H7 (cell line): ENCODE results near the gene BMPR2. TPM values are rescaled to one million over a fixed set of nuclear protein-coding genes. Genes with fewer than 3 reads are reported as not detected.
"Not testable (repeated sequence)": the region's sequence is repeated elsewhere in the genome, so short reads cannot be mapped to it uniquely, and the experiment has no call there.

Experiments
- DNase-seq: peaks from one replicate; pipeline ENCODE4 v3.0.0; 2012
- H3K27me3 ChIP-seq: 2 replicates; pipeline ENCODE4 v1.6.0; 2011; ENCODE audit warnings: mild to moderate bottlenecking, low read length; ENCODE audit not compliant: control insufficient read depth, insufficient read depth
- H3K36me3 ChIP-seq: replicated peaks from 2 replicates; pipeline ENCODE4 v1.5.1; 2011; ENCODE audit warnings: low read length; ENCODE audit not compliant: control insufficient read depth, insufficient read depth
- H3K4me3 ChIP-seq: 2 replicates; pipeline ENCODE4 v1.5.1; 2011; ENCODE audit warnings: low read depth, mild to moderate bottlenecking, control low read depth, low read length, moderate library complexity; ENCODE audit not compliant: insufficient read depth
- total RNA-seq: library from RNA; depleted of rRNA; stranded (reverse); fragments of >200 nt; shearing (Covaris generic); gene quantifications from 2 replicates; pipeline ENCODE4 v1.2.3, GENCODE V29; 2014

BMPR2 gene
- total RNA-seq, 1 experiment from 2014 or later, result 10.3 TPM

- not testable (repeated sequence) for H3K27me3 ChIP-seq, DNase-seq, H3K36me3 ChIP-seq
- peak overlapping the region; percentile 93 for H3K4me3 ChIP-seq
These were observed 1.7 kb upstream of the BMPR2 start for GRCh38 chr2:202374383-202374782.

- DNase-seq, result peak; percentile 60
- H3K4me3 ChIP-seq, result peak overlapping the region; percentile 93
These were observed 1.0 kb upstream of the BMPR2 start for GRCh38 chr2:202375033-202375608.

GRCh38 chr2:202376460-202377206 lies 506 bp downstream of the BMPR2 start:
- Histone ChIP-seq H3K27me3 (no peaks in the 10 kb centered on the region), H3K36me3 (no peaks in the 10 kb centered on the region), H3K4me3 (peak overlapping the region; percentile 93)
- DNase-seq, result peak; percentile 77

More at GRCh38 chr2:202375033-202375608, 1.0 kb upstream of the BMPR2 start:
- Histone ChIP-seq H3K36me3 (no peaks in the 10 kb centered on the region), H3K27me3 (no peaks in the 10 kb centered on the region)

GRCh38 chr2:202377207-202377761 lies 1.2 kb downstream of the BMPR2 start:
- H3K4me3 ChIP-seq, result peak overlapping the region; percentile 93
- peak; percentile 74 for DNase-seq
- H3K27me3 ChIP-seq, result no peaks in the 10 kb centered on the region
- no peaks in the 10 kb centered on the region for H3K36me3 ChIP-seq

- no peaks in the 10 kb centered on the region for H3K36me3 ChIP-seq
- peak overlapping the region; percentile 93 for H3K4me3 ChIP-seq
- DNase-seq, result no peak
- H3K27me3 ChIP-seq, result no peaks in the 10 kb centered on the region
These were observed 1.9 kb downstream of the BMPR2 start for GRCh38 chr2:202378001-202378400.

DNA sequence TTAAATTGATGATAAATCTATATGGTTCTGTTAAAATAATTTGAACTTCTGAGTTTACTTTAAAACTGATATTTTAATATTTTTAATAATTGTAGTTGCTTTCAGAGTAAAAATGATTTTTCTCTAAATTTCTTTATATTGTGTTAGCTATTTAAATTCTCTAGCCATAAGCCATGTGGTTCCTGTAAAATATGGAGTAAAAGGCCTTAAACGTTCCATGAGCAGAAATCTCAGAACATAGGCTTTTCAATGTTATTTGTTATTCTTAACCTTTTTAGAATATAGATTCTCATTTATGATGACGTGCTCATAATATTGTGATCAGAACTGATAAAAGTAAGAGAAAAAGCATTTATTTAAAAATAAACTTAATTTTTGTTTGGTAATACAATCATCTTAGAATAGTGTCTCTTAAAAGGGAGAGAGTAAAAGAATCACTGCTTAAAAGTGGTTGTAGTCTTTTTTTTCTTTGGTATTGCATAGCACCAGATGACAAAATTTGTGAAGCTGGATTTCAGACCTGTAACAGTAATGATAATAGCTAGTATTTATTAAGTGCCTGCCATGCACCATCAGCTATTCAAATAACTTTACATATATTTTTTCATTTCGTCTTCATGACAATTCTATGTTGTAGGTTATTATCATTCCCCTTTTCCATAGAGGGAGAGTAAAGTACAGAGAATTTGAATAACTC lies 2.7 kb downstream of the BMPR2 start:
- H3K27me3 ChIP-seq, result no peaks in the 10 kb centered on the region
- H3K36me3 ChIP-seq, result no peaks in the 10 kb centered on the region
- DNase-seq, result no peak
- peak overlapping the region; percentile 93 for H3K4me3 ChIP-seq

GRCh38 chr2:202382684-202383083 lies 6.6 kb downstream of the BMPR2 start:
- no peaks in the 10 kb centered on the region for H3K36me3 ChIP-seq
- no peaks in the 10 kb centered on the region for H3K27me3 ChIP-seq
- H3K4me3 ChIP-seq, result no peak overlapping the region
- no peak for DNase-seq

DNA sequence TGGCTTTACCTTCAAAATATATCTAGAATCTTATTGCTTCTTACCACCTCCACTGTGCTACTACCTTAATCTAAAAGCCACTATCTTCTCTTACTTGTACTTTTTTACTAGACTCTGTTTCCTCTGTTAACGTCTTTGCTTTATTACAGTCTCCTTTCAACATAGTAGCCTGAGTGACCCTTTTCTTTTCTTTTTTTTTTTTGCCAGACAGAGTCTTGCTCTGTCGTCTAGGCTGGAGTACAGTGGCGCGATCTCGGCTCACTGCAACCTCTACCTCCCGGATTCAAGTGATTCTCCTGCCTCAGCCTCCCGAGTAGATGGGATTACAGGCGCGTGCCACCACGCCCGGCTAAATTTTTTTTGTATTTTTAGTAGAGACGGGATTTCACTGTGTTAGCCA lies 10.4 kb downstream of the BMPR2 start:
- not testable (repeated sequence) for H3K27me3 ChIP-seq, H3K36me3 ChIP-seq, H3K4me3 ChIP-seq, DNase-seq

DNA sequence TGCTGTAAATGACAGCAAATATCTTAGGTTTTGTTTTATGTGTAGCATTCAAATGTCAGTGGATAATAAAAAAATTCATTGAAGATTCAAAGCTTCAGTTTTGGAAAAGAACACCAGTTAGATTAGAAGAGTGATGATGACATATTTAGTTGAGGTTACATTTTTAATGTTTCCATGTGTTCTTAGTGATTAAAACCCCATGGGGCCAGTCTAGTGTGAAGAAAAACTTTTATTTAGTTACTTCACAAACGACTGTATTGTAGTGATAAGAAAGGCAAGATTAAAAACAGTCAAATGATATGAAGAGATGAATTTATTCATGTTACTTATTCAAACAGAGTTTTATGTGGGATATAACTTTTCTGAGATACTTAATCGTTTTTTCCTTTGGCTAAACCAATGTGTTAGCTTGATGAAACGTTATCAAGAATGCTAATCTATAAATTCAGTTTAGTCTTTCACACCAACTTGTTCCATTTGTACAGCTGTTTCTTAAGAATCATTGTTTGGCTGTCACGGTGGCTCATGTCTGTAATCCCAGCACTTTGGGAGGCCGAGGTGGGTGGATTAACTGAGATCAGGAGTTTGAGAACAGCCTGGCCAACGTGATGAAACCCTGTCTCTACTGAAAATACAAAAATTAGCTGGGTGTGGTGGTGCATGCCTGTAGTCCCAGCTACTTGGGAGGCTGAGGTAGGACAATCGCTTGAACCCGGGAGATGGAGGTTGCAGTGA lies 11.6 kb downstream of the BMPR2 start:
- no peak for DNase-seq
- no peaks in the 10 kb centered on the region for H3K36me3 ChIP-seq

DNA sequence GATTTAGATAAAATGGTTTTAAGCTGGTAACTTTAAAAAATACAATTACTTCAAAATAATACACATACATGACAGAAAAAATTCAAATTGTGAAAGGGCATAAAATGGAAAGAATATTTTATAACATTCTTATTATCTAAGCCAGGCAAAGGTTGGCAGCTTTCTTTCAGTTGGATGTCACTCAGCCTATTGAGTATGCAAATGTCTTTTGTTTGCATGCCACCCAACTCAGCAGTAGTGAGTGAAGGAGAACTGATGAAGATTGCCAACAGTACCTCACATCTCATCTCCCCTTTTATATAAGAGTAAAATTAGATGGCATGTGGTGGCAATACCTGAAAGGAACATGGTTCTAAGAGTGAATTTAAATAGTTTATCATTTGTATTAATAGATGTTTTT lies 24.8 kb downstream of the BMPR2 start:
- H3K4me3 ChIP-seq, result no peak overlapping the region
- DNase-seq, result peak; percentile 52
- H3K36me3 ChIP-seq, result no peaks in the 10 kb centered on the region
- H3K27me3 ChIP-seq, result no peaks in the 10 kb centered on the region

More for the DNA sequence above, 11.6 kb downstream of the BMPR2 start:
- no peak overlapping the region for H3K4me3 ChIP-seq
- no peaks in the 10 kb centered on the region for H3K27me3 ChIP-seq

DNA sequence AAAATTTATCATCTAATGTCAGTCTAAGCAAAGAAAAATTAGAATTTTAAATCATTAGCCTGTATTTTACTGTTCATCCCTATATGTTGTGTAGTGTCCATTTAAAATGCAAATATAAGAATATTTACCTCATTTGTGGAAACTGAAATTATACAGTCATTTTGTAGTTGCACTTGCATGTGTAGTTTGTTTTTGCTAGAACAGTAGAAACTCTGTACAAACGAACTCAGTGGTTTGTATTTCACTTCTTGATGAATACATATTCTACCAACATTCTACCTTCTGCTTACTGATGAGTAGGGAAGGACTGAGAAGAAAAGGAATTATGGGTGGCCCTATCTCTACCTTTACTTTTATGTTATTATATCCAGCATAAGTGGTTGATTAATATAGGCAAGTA lies 29.7 kb downstream of the BMPR2 start:
- DNase-seq, result no peak
- H3K36me3 ChIP-seq, result no peaks in the 10 kb centered on the region
- H3K27me3 ChIP-seq, result no peaks in the 10 kb centered on the region
- H3K4me3 ChIP-seq, result no peak overlapping the region

DNA sequence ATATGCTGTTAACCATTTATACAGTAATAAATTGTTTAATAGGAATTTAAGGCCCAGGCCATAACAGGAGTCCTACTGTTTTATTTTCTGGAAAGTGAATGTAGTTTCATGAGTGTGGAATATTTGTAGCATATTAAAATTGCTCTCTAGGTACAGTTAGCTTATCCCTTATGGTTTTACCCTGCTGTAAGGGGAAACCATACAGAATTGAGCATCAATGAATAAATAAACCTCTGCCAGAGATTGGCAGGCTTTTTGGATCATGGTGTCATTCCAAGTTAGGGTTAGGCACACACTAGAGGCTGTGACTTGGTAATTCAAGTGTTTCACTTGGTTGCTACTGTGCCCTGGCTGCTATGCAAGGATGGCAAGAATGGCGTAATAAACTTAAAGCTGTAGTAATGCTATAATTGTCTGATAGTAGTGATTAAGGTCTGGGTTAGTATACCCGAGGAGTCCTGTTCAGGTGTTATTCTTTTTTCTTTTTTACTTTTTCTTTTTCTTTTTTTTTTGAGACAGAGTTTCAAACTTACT lies 30.4 kb downstream of the BMPR2 start:
- H3K27me3 ChIP-seq, result no peaks in the 10 kb centered on the region
- no peak overlapping the region for H3K4me3 ChIP-seq
- no peaks in the 10 kb centered on the region for H3K36me3 ChIP-seq
- DNase-seq, result no peak

GRCh38 chr2:202408546-202409140 lies 32.5 kb downstream of the BMPR2 start:
- Histone ChIP-seq H3K36me3 (no peaks in the 10 kb centered on the region), H3K27me3 (no peaks in the 10 kb centered on the region), H3K4me3 (no peak overlapping the region)
- DNase-seq, result no peak

GRCh38 chr2:202410092-202410491 lies 34.0 kb downstream of the BMPR2 start:
- H3K27me3 ChIP-seq, result no peaks in the 10 kb centered on the region
- H3K4me3 ChIP-seq, result no peak overlapping the region
- no peaks in the 10 kb centered on the region for H3K36me3 ChIP-seq
- DNase-seq, result no peak
